ENCODE data around the gene GALNT12.

The GALNT12 gene

DNA sequence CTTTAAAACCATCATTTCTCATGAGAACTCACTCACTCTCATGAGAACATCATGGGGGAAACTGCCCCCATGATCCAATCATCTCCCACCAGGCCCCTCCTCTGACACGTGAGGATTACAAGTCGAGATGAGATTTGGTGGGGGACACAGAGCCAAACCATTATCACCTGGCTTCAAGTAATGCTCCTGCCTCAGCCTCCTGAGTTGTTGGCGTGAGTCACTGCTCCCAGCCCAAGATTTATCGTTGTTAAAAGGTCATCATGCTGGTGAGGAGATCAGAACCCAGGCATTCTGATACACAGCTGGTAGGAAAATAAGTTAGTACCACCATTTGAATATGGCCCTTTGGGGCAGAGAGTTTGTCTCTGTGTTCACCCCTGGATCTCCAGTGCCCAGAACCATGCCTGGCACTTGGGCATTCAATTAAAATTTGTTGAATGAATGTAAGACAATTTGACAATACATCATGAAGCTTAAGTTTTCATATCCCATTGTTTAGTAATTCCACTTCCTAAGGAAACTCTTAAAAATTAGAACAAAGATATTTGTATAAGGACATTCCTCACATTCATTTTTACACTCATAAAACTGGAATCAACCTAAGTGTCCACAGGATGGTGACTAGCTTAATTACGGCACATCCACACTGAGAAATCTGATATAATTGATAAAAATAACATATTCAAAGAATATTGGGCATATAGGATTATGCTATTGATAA lies 78.3 kb downstream of the GALNT12 start:
- no peaks in the 10 kb centered on the region for H3K9me3 ChIP-seq (ENCODE audit: control insufficient read depth, insufficient read depth, low read length)
- no peak overlapping the region for H3K9ac ChIP-seq (ENCODE audit: low read depth, low read length)
- H3K4me1 ChIP-seq (ENCODE audit: control insufficient read depth, insufficient read depth, low read length) = no peaks in the 10 kb centered on the region
- H3K27me3 ChIP-seq (ENCODE audit: control insufficient read depth, insufficient read depth, low read length) = no peaks in the 10 kb centered on the region
- H3K4me3 ChIP-seq (ENCODE audit: low read depth, low read length) = no peak overlapping the region
- no peak overlapping the region for H3K27ac ChIP-seq (ENCODE audit: low read depth, low read length)
- H3K36me3 ChIP-seq (ENCODE audit: control insufficient read depth, insufficient read depth, low read length) = no peaks in the 10 kb centered on the region

DNA sequence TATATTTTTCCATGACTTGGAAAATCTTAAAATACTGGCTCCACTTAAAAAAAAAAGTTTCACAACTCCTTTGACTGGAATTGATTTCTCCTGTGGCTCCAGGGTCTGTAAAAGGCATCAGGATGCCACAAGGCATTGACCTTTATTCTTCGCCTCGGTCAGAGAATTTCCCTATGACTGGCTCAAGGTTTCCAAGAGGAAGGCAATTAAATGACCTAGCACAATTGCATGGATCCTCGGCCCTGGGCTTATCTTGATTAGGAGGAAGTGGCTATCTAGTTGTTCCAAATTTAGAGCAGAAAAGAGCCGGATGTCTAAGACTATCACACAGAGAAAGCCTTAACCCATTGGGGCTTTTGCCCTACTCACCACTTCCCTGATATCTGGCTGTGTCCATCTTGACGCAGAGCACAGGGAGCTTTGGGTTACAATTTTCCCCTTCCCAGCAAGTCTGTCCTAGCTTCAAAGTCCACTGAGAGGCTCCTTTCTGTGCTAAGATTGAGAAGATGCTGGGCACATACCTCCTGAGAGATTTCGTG lies 79.3 kb downstream of the GALNT12 start:
- no peaks in the 10 kb centered on the region for H3K27me3 ChIP-seq (ENCODE audit: control insufficient read depth, insufficient read depth, low read length)
- no peak overlapping the region for H3K4me3 ChIP-seq (ENCODE audit: low read depth, low read length)
- no peaks in the 10 kb centered on the region for H3K4me1 ChIP-seq (ENCODE audit: control insufficient read depth, insufficient read depth, low read length)
- no peak overlapping the region for H3K27ac ChIP-seq (ENCODE audit: low read depth, low read length)
- H3K36me3 ChIP-seq (ENCODE audit: control insufficient read depth, insufficient read depth, low read length) = no peaks in the 10 kb centered on the region
- H3K9me3 ChIP-seq (ENCODE audit: control insufficient read depth, insufficient read depth, low read length) = no peaks in the 10 kb centered on the region
- no peak overlapping the region for H3K9ac ChIP-seq (ENCODE audit: low read depth, low read length)

DNA sequence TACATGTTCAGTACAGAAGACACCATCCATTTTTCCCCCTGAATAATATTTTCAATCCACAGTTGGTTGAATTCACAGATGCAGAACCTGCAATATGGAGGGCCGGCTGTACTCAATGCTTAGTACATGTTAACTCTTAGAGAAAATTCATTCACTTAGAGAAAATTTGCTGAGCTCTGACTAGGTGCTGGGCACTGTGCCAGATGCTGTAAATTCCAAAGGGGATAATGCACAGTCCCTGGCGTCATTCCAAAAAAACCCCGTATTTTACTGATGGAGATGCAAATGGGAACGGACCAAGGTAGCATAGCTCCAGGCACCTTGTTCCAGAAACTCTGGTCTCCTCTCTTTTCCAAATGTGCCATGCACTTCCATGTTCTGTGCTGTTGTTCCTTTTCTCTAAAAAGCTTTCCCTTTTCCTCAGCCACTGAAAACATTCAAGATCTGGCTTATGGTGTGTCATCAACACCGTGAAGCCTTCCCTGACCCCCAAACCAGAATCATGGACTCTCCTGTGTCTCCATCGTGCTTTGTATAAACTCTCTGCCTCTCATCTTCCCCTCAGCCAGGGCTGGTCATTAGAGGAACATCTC lies 80.5 kb downstream of the GALNT12 start:
- no peak overlapping the region for H3K9ac ChIP-seq (ENCODE audit: low read depth, low read length)
- H3K4me1 ChIP-seq (ENCODE audit: control insufficient read depth, insufficient read depth, low read length) = no peaks in the 10 kb centered on the region
- no peak overlapping the region for H3K27ac ChIP-seq (ENCODE audit: low read depth, low read length)
- no peak overlapping the region for H3K4me3 ChIP-seq (ENCODE audit: low read depth, low read length)
- no peaks in the 10 kb centered on the region for H3K9me3 ChIP-seq (ENCODE audit: control insufficient read depth, insufficient read depth, low read length)
- no peaks in the 10 kb centered on the region for H3K36me3 ChIP-seq (ENCODE audit: control insufficient read depth, insufficient read depth, low read length)
- H3K27me3 ChIP-seq (ENCODE audit: control insufficient read depth, insufficient read depth, low read length) = no peaks in the 10 kb centered on the region

DNA sequence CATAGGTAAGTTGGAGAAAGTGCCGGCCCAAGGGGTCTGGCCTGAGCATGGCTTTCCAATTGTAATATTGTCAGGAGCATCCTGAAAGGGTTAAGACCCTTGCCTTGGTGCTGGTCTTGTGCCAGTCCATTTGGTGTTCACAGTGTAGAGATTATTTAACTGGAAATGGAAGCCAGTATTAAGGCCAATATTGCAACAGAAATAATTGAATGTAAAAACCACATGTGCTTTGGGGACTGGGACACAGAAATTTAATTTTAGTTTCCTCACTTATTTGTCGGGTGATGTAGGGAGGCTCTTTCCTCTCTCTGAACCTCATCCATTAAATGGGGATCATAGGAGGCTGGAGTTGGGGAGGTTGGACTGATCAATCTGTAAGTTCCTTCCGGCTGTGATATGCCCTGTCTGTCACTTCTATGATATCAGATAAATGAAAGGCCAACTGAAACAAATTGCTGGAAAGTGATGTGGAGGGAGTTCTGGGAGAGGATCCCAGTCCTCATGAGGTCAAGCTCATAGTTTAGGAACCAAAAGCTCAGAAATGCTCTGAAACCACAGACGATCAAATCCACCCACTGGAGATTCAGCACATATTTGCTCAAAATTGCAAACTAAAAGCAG lies 81.4 kb downstream of the GALNT12 start:
- Histone ChIP-seq H3K9ac (ENCODE audit: low read depth, low read length) (no peak overlapping the region), H3K9me3 (ENCODE audit: control insufficient read depth, insufficient read depth, low read length) (no peaks in the 10 kb centered on the region), H3K27me3 (ENCODE audit: control insufficient read depth, insufficient read depth, low read length) (no peaks in the 10 kb centered on the region), H3K4me3 (ENCODE audit: low read depth, low read length) (no peak overlapping the region), H3K36me3 (ENCODE audit: control insufficient read depth, insufficient read depth, low read length) (no peaks in the 10 kb centered on the region), H3K27ac (ENCODE audit: low read depth, low read length) (no peak overlapping the region), H3K4me1 (ENCODE audit: control insufficient read depth, insufficient read depth, low read length) (no peaks in the 10 kb centered on the region)

DNA sequence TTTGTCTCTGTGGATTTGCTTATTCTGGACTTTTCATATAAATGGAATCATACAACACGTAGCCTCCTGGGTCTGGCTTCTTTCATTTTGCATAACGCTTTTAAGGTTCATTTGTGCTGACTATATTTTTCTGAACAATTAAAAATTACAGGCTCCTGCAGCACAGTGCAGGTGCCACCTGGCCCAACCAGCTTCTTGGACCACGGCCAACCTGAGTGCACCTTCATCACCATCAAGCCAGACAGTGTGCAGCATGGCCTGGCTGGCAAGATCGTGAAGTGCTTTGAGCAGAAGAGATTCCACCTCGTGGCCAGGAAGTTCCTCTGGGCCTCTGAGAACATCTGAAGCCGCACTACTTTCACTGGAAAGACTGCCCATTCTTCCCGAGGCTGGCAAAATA lies 82.8 kb downstream of the GALNT12 start:
- no peak overlapping the region for H3K4me3 ChIP-seq (ENCODE audit: low read depth, low read length)
- H3K9me3 ChIP-seq (ENCODE audit: control insufficient read depth, insufficient read depth, low read length) = no peaks in the 10 kb centered on the region
- H3K27ac ChIP-seq (ENCODE audit: low read depth, low read length) = no peak overlapping the region
- no peaks in the 10 kb centered on the region for H3K4me1 ChIP-seq (ENCODE audit: control insufficient read depth, insufficient read depth, low read length)
- no peak overlapping the region for H3K9ac ChIP-seq (ENCODE audit: low read depth, low read length)
- H3K36me3 ChIP-seq (ENCODE audit: control insufficient read depth, insufficient read depth, low read length) = no peaks in the 10 kb centered on the region
- no peaks in the 10 kb centered on the region for H3K27me3 ChIP-seq (ENCODE audit: control insufficient read depth, insufficient read depth, low read length)

DNA sequence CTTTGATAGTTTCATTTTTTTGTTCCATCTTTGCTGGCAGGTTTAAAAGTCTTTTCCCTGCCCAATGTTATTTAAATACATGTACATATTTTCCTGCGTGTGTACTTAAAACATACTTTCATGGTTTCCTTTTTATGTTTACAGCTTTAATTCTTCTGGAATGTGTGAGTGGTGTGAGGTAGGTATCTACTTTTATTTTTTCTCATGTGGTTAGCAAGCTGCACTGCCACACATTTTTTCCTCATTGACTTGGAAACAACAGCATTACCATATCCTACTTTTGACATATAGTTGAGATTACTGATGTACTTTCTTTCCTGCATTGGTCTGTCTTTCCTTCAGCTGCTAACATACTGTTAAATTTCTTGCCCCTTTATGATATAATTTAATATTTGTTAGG lies 84.8 kb downstream of the GALNT12 start:
- Histone ChIP-seq H3K36me3 (ENCODE audit: control insufficient read depth, insufficient read depth, low read length) (no peaks in the 10 kb centered on the region), H3K27ac (ENCODE audit: low read depth, low read length) (no peak overlapping the region), H3K9ac (ENCODE audit: low read depth, low read length) (no peak overlapping the region), H3K4me3 (ENCODE audit: low read depth, low read length) (no peak overlapping the region), H3K4me1 (ENCODE audit: control insufficient read depth, insufficient read depth, low read length) (no peaks in the 10 kb centered on the region), H3K9me3 (ENCODE audit: control insufficient read depth, insufficient read depth, low read length) (peaks cover 3% of the 10 kb centered on the region; the same call in 1 of the 2 replicates), H3K27me3 (ENCODE audit: control insufficient read depth, insufficient read depth, low read length) (no peaks in the 10 kb centered on the region)

DNA sequence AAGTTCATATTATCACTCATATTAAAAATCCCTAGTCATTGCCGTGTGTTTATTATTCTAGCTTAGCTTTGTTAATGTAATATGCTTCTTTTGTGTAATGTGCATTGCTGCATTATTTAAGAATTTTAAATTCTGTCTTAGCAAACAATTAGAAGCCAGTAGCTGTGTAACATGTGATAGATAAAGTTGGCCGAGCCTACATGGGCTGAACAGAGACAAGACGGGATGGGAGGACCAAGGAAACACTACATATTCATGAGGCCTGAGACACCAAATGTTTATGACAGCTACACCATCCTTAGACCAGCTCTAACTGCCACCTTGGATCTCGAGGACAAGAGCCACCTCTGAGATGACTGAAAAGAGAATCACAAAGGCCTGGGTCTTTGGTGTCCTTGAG lies 85.2 kb downstream of the GALNT12 start:
- no peak overlapping the region for H3K27ac ChIP-seq (ENCODE audit: low read depth, low read length)
- no peaks in the 10 kb centered on the region for H3K27me3 ChIP-seq (ENCODE audit: control insufficient read depth, insufficient read depth, low read length)
- no peak overlapping the region for H3K9ac ChIP-seq (ENCODE audit: low read depth, low read length)
- no peaks in the 10 kb centered on the region for H3K36me3 ChIP-seq (ENCODE audit: control insufficient read depth, insufficient read depth, low read length)
- no peaks in the 10 kb centered on the region for H3K4me1 ChIP-seq (ENCODE audit: control insufficient read depth, insufficient read depth, low read length)
- H3K9me3 ChIP-seq (ENCODE audit: control insufficient read depth, insufficient read depth, low read length) = peaks cover 3% of the 10 kb centered on the region; the same call in 1 of the 2 replicates
- H3K4me3 ChIP-seq (ENCODE audit: low read depth, low read length) = no peak overlapping the region

DNA sequence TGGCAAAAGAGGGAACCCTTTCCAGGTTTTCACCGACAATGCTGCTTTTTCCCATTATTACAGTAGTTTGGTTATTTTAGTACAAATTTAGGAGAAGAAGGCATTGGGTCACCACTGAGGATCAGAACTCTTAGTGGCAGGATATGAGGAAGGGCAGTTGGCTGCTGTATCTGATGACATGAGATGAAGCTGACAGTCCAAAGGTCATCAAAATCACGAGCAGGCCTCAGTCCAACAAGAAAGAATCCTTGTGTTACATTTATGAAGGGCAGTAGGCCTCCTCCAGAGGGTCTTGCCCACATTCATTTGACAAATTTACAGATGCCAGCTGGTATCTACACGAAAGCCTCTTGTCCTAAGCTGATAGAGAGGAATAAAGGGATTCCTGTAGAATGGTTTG lies 86.7 kb downstream of the GALNT12 start:
- no peak overlapping the region for H3K27ac ChIP-seq (ENCODE audit: low read depth, low read length)
- peaks cover 3% of the 10 kb centered on the region; the same call in 1 of the 2 replicates for H3K9me3 ChIP-seq (ENCODE audit: control insufficient read depth, insufficient read depth, low read length)
- H3K27me3 ChIP-seq (ENCODE audit: control insufficient read depth, insufficient read depth, low read length) = no peaks in the 10 kb centered on the region
- no peaks in the 10 kb centered on the region for H3K36me3 ChIP-seq (ENCODE audit: control insufficient read depth, insufficient read depth, low read length)
- no peaks in the 10 kb centered on the region for H3K4me1 ChIP-seq (ENCODE audit: control insufficient read depth, insufficient read depth, low read length)
- H3K4me3 ChIP-seq (ENCODE audit: low read depth, low read length) = no peak overlapping the region
- no peak overlapping the region for H3K9ac ChIP-seq (ENCODE audit: low read depth, low read length)

DNA sequence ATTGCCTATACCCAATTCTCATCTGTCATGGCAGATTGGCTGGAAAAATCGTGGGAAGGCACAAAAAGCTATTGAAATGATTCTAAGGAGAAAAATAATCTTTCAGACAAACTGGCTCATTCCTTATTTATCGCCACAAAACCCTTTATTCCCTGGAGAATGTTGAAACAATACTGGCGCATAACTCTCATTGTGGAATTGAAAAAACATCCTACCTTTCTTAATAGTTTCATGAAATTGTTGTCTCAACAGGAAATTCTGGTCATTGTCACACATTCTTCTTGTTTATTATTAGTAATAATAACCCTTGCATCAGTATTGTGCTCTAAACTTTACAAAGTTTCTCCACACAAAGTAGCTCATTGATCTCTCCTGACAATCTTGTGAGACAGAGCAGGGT lies 87.3 kb downstream of the GALNT12 start:
- H3K4me1 ChIP-seq (ENCODE audit: control insufficient read depth, insufficient read depth, low read length) = no peaks in the 10 kb centered on the region
- no peaks in the 10 kb centered on the region for H3K27me3 ChIP-seq (ENCODE audit: control insufficient read depth, insufficient read depth, low read length)
- H3K36me3 ChIP-seq (ENCODE audit: control insufficient read depth, insufficient read depth, low read length) = no peaks in the 10 kb centered on the region
- H3K4me3 ChIP-seq (ENCODE audit: low read depth, low read length) = no peak overlapping the region
- no peak overlapping the region for H3K27ac ChIP-seq (ENCODE audit: low read depth, low read length)
- H3K9me3 ChIP-seq (ENCODE audit: control insufficient read depth, insufficient read depth, low read length) = peaks cover 3% of the 10 kb centered on the region; the same call in 1 of the 2 replicates
- no peak overlapping the region for H3K9ac ChIP-seq (ENCODE audit: low read depth, low read length)

DNA sequence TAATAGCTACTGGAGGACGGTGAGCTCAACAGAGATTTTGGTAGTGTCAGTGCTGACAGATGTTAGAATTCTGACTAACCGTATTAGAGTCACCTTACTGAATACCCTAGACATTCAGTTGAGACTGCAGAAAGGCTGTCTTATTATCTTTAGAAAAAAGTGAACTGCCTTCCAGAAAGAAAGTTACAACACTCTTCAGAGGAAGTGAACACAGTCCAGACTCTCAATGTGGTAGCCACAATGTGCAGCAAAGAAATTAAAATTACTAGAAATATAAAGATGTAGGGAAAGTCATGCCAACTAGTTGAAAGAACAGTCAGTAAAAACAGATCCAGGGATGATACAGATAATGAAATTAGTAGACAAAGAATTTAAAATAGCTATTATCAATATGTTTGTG lies 89.2 kb downstream of the GALNT12 start:
- Histone ChIP-seq H3K27me3 (ENCODE audit: control insufficient read depth, insufficient read depth, low read length) (no peaks in the 10 kb centered on the region), H3K4me1 (ENCODE audit: control insufficient read depth, insufficient read depth, low read length) (no peaks in the 10 kb centered on the region), H3K4me3 (ENCODE audit: low read depth, low read length) (no peak overlapping the region), H3K27ac (ENCODE audit: low read depth, low read length) (no peak overlapping the region), H3K9me3 (ENCODE audit: control insufficient read depth, insufficient read depth, low read length) (peaks cover 3% of the 10 kb centered on the region; the same call in 1 of the 2 replicates), H3K36me3 (ENCODE audit: control insufficient read depth, insufficient read depth, low read length) (no peaks in the 10 kb centered on the region), H3K9ac (ENCODE audit: low read depth, low read length) (no peak overlapping the region)

DNA sequence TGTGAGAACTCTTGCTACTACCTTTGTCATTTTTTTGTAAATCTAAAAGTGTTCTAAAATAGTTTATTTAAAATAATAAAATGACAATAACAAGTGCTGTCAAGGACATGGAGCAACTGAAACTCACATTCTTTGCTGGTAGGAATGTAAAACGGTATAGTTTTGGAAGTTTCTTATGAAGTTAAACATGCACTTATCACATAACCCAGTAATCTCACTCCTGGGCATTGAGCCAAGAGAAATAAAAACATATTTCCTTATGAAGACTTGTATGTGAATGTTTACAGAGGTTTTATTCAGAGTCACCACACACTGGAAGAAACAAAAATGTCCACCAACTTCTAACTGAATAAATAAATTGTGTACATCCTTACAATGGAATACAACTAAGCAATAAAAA lies 90.3 kb downstream of the GALNT12 start:
- peaks cover 3% of the 10 kb centered on the region; the same call in 1 of the 2 replicates for H3K9me3 ChIP-seq (ENCODE audit: control insufficient read depth, insufficient read depth, low read length)
- no peaks in the 10 kb centered on the region for H3K27me3 ChIP-seq (ENCODE audit: control insufficient read depth, insufficient read depth, low read length)
- no peak overlapping the region for H3K9ac ChIP-seq (ENCODE audit: low read depth, low read length)
- no peak overlapping the region for H3K4me3 ChIP-seq (ENCODE audit: low read depth, low read length)
- H3K36me3 ChIP-seq (ENCODE audit: control insufficient read depth, insufficient read depth, low read length) = no peaks in the 10 kb centered on the region
- no peaks in the 10 kb centered on the region for H3K4me1 ChIP-seq (ENCODE audit: control insufficient read depth, insufficient read depth, low read length)
- no peak overlapping the region for H3K27ac ChIP-seq (ENCODE audit: low read depth, low read length)

All from HUES48 (cell line).